ENCODE results near the gene PRXL2B. TPM values are rescaled to one million over a fixed set of nuclear protein-coding genes. Genes with fewer than 3 reads are reported as not detected.

The PRXL2B gene
- total and polyA plus RNA-seq, 2 experiments from 2014 or later: 25.5 to 44.0 TPM

DNA sequence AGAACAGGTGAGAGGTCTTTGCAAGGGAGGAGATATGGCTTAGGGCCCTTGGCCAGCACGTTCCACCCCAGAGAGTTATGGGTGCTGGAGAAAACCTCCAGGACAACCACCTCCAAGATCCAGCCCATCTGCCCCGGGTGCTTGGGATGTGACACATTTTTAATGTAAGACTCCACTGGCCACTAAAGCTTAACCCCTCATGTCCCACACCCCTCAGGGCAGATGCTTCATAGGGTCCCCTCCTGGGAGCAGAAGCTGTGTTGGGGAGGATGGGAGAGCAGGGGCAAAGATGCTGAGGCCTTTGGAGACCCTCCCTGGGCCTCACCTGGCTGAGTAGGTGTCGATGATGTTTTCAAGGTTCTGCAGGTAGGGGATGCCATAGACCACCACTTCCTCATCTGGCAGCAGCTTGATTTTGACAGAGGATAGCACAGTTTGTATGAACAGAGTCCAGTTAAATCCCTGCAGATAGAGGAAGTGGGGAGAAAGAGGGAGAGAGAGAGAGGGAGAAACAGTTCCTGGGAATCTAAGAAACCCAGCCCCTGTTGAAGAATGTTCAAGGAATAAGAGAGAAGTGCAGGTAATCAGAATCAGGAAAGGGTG lies 11.9 kb downstream of the PRXL2B start:
- Histone ChIP-seq H3K9me2 (ENCODE audit: insufficient read depth) (no peaks in the 10 kb centered on the region), H3K36me3 (ENCODE audit: insufficient read depth) (no peaks in the 10 kb centered on the region), H3K27ac (ENCODE audit: low read depth) (no peak overlapping the region), H3K27me3 (ENCODE audit: insufficient read depth) (no peaks in the 10 kb centered on the region), H4K20me1 (replicated peaks; ENCODE audit: insufficient read depth) (no peaks in the 10 kb centered on the region), H2AFZ (no peak overlapping the region), H3F3A (replicated peaks; ENCODE audit: low read depth) (no peaks in the 10 kb centered on the region), H3K4me3 (no peak overlapping the region), H3K4me1 (ENCODE audit: insufficient read depth) (no peaks in the 10 kb centered on the region), H3K79me2 (replicated peaks; ENCODE audit: insufficient read depth) (no peaks in the 10 kb centered on the region), H3K4me2 (no peak overlapping the region)
- ATAC-seq (no peak), DNase-seq (ENCODE audit: low spot score) (no peak)
- Mint-ChIP-seq H3K27me3 (ENCODE audit: insufficient read depth, low read depth, poor library complexity) (peaks cover 8% of the 10 kb centered on the region), H3K27ac (no peak overlapping the region), H3K9me3 (peaks cover 4% of the 10 kb centered on the region; the same call in 2 of the 3 replicates), H3K4me1 (no peaks in the 10 kb centered on the region), H3K4me3 (no peak overlapping the region), H3K36me3 (ENCODE audit: low read depth) (no peaks in the 10 kb centered on the region)
- TF ChIP-seq CREB1 (CRISPR knock-in tag; IDR thresholded peaks at IDR 0.05; ENCODE audit: low read depth): no peak
- TF ChIP-seq CTCF (conservative IDR thresholded peaks at IDR 0.05; ENCODE audit: low read depth in 2 of 2): peak in 1 of 2 experiments; percentile 61; a peak in 3 of 4 replicates

DNA sequence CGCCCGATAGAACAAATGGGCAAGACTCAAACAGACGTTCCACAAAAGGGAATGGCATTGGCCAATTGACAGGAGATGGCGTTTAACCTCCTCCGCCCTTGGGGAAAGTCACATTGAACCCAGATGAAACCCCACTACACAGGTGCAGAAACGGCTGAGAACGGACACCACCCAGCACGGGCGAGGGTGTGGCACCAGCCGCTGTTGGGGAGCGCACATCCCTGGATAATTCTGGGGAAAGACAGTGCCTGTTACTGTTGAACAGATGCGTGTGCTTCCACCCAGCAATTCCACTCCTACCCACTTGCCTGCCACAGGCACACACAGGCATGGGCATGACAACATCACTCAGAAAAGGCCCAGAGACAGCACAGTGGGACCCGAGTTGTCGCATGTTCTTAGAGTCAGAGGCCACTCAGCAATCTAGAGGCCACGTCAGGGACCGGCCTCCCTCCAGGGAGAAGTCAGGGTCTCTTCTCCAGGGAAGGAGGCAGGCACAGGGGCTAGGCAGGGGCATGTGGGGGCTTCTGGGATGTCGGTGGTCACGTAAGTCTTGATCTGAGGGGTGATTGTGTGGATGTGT lies 15.2 kb downstream of the PRXL2B start:
- no peaks in the 10 kb centered on the region for H3F3A ChIP-seq (replicated peaks; ENCODE audit: low read depth)
- no peak overlapping the region for H3K4me3 ChIP-seq
- no peak overlapping the region for H3K27ac Mint-ChIP-seq
- H3K79me2 ChIP-seq (replicated peaks; ENCODE audit: insufficient read depth): no peaks in the 10 kb centered on the region
- ATAC-seq (no peak), DNase-seq (ENCODE audit: low spot score) (no peak)
- H4K20me1 ChIP-seq (replicated peaks; ENCODE audit: insufficient read depth): no peaks in the 10 kb centered on the region
- peaks cover 8% of the 10 kb centered on the region for H3K27me3 Mint-ChIP-seq (ENCODE audit: insufficient read depth, low read depth, poor library complexity)
- no peaks in the 10 kb centered on the region for H3K36me3 Mint-ChIP-seq (ENCODE audit: low read depth)
- H3K9me2 ChIP-seq (ENCODE audit: insufficient read depth): no peaks in the 10 kb centered on the region
- H3K4me3 Mint-ChIP-seq: no peak overlapping the region
- H3K4me2 ChIP-seq: no peak overlapping the region
- H3K4me1 ChIP-seq (ENCODE audit: insufficient read depth): no peaks in the 10 kb centered on the region
- H3K27me3 ChIP-seq (ENCODE audit: insufficient read depth): no peaks in the 10 kb centered on the region
- H3K9me3 Mint-ChIP-seq: peaks cover 4% of the 10 kb centered on the region; the same call in 2 of the 3 replicates
- H3K27ac ChIP-seq (ENCODE audit: low read depth): no peak overlapping the region
- H3K36me3 ChIP-seq (ENCODE audit: insufficient read depth): no peaks in the 10 kb centered on the region
- H3K4me1 Mint-ChIP-seq: no peaks in the 10 kb centered on the region
- H2AFZ ChIP-seq: no peak overlapping the region
- TF ChIP-seq STAT1 (IDR thresholded peaks at IDR 0.05; ENCODE audit: unreplicated experiment): no peak
- TF ChIP-seq NANOG (IDR thresholded peaks at IDR 0.05; ENCODE audit: borderline replicate concordance): no peak
- no peak for TF ChIP-seq CREB1 (CRISPR knock-in tag; IDR thresholded peaks at IDR 0.05; ENCODE audit: low read depth)
- TF ChIP-seq, protein P1, sequence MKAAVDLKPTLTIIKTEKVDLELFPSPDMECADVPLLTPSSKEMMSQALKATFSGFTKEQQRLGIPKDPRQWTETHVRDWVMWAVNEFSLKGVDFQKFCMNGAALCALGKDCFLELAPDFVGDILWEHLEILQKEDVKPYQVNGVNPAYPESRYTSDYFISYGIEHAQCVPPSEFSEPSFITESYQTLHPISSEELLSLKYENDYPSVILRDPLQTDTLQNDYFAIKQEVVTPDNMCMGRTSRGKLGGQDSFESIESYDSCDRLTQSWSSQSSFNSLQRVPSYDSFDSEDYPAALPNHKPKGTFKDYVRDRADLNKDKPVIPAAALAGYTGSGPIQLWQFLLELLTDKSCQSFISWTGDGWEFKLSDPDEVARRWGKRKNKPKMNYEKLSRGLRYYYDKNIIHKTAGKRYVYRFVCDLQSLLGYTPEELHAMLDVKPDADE (IDR thresholded peaks at IDR 0.05): no peak
- no peak for TF ChIP-seq ZNF331 (CRISPR knock-in tag; IDR thresholded peaks at IDR 0.05; ENCODE audit: low read depth)
- TF ChIP-seq EZH2 (IDR thresholded peaks at IDR 0.05; ENCODE audit: low read depth, unreplicated experiment): no peak
- no peak for TF ChIP-seq JUNB (IDR thresholded peaks at IDR 0.05; ENCODE audit: unreplicated experiment)
- TF ChIP-seq POLR2AphosphoS5 (IDR thresholded peaks at IDR 0.05; ENCODE audit: low read depth): no peak
- no peak for TF ChIP-seq ZNF114 (CRISPR knock-in tag; IDR thresholded peaks at IDR 0.05)
- TF ChIP-seq REST (IDR thresholded peaks at IDR 0.05; ENCODE audit: unreplicated experiment): no peak
- no peak for TF ChIP-seq EZH2phosphoT487 (IDR thresholded peaks at IDR 0.05; ENCODE audit: unreplicated experiment)
